Glutamatergic neuron (in vitro differentiated cells): ENCODE results near the gene CEP164. TPM values are rescaled to one million over a fixed set of nuclear protein-coding genes. Genes with fewer than 3 reads are reported as not detected.

Experiments used
- DNase-seq: peaks from one replicate; pipeline ENCODE4 v3.0.0; 2022
- H3K27ac Mint-ChIP-seq: one replicate; pipeline ENCODE4 v1.8.0; 2020; ENCODE audit warnings: mild to moderate bottlenecking, mixed read lengths, inconsistent platforms; ENCODE audit not compliant: unreplicated experiment
- H3K27me3 Mint-ChIP-seq: one replicate; pipeline ENCODE4 v1.8.0; 2020; ENCODE audit warnings: mild to moderate bottlenecking, moderate library complexity, mixed read lengths, inconsistent platforms; ENCODE audit not compliant: unreplicated experiment
- H3K36me3 Mint-ChIP-seq: one replicate; pipeline ENCODE4 v1.8.0; 2020; ENCODE audit warnings: mild to moderate bottlenecking, mixed read lengths, inconsistent platforms; ENCODE audit not compliant: unreplicated experiment
- H3K4me1 Mint-ChIP-seq: one replicate; pipeline ENCODE4 v1.8.0; 2020; ENCODE audit warnings: mild to moderate bottlenecking, low read depth, mixed read lengths, inconsistent platforms; ENCODE audit not compliant: unreplicated experiment
- H3K4me3 Mint-ChIP-seq: one replicate; pipeline ENCODE4 v1.8.0; 2020; ENCODE audit warnings: mild to moderate bottlenecking, mixed read lengths, inconsistent platforms; ENCODE audit not compliant: unreplicated experiment
- H3K9me3 Mint-ChIP-seq: one replicate; pipeline ENCODE4 v1.8.0; 2020; ENCODE audit warnings: mild to moderate bottlenecking, moderate library complexity, mixed read lengths, inconsistent platforms; ENCODE audit not compliant: unreplicated experiment
- total RNA-seq: library from RNA; stranded (reverse); fragmentation: NEBNext Ultra II Directional; extraction: Animal tissue kit (Norgen Biotek cat#: 25700); gene quantifications from one replicate; pipeline ENCODE4 v1.2.1, GENCODE V29; 2021; ENCODE audit not compliant: unreplicated experiment
- TF ChIP-seq, protein P1 (sequence below): fragments of 200-600 bp; sonication (generic); IDR thresholded peaks from one replicate; pipeline ENCODE4 v1.5.0; 2021; ENCODE audit not compliant: partially characterized antibody, unreplicated experiment

Gene CEP164
- total RNA-seq, 1 donor from 2014 or later: 27.1 TPM

DNA sequence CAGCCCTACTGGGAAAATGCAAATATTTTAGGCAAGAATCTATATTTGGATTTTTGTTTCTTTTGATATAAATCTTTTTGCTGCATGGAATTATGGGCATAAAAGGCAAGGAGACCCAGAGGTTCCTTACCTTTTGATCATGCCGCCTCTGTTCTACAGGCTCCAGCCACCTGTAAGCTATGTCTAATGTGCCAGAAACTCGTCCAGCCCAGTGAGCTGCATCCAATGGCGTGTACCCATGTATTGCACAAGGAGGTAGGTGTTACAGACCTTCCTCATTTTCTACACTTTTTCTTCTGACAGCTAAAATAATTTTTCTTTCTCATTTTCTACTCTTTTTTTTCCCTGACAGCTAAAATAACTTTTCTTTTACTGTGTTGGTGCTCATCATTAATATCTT, 44.7 kb upstream of the CEP164 start:
- no peaks in the 10 kb centered on the region for H3K4me1 Mint-ChIP-seq
- TF ChIP-seq, protein P1, sequence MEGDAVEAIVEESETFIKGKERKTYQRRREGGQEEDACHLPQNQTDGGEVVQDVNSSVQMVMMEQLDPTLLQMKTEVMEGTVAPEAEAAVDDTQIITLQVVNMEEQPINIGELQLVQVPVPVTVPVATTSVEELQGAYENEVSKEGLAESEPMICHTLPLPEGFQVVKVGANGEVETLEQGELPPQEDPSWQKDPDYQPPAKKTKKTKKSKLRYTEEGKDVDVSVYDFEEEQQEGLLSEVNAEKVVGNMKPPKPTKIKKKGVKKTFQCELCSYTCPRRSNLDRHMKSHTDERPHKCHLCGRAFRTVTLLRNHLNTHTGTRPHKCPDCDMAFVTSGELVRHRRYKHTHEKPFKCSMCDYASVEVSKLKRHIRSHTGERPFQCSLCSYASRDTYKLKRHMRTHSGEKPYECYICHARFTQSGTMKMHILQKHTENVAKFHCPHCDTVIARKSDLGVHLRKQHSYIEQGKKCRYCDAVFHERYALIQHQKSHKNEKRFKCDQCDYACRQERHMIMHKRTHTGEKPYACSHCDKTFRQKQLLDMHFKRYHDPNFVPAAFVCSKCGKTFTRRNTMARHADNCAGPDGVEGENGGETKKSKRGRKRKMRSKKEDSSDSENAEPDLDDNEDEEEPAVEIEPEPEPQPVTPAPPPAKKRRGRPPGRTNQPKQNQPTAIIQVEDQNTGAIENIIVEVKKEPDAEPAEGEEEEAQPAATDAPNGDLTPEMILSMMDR: no peak
- H3K4me3 Mint-ChIP-seq: no peak overlapping the region
- DNase-seq: no peak
- peaks cover 6% of the 10 kb centered on the region for H3K36me3 Mint-ChIP-seq
- peaks cover 2% of the 10 kb centered on the region for H3K27me3 Mint-ChIP-seq
- peaks cover 1% of the 10 kb centered on the region for H3K9me3 Mint-ChIP-seq
- no peak overlapping the region for H3K27ac Mint-ChIP-seq

DNA sequence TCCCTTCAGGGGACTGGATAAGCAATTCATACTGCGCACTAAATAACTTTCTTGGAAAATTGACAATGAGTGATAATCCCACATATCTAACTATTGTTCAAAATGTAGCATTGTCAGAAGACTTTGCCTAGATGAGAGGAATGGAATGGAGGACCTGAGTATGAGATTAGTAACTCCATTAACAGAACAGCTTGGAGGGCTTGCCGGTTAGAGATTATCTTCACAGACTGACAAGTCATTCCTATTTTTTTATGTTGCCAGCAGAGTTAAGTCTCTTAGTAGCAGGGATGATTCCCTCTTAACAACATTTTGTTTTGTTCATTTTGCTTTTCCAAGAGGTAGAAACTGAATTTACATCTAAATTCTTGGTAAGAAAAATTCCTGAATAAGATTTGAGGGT, 43.6 kb upstream of the CEP164 start:
- TF ChIP-seq, protein P1: no peak
- Mint-ChIP-seq H3K4me3 (no peak overlapping the region), H3K4me1 (no peaks in the 10 kb centered on the region), H3K27me3 (peaks cover 4% of the 10 kb centered on the region), H3K27ac (no peak overlapping the region), H3K36me3 (peaks cover 6% of the 10 kb centered on the region), H3K9me3 (no peaks in the 10 kb centered on the region)
- DNase-seq: no peak

DNA sequence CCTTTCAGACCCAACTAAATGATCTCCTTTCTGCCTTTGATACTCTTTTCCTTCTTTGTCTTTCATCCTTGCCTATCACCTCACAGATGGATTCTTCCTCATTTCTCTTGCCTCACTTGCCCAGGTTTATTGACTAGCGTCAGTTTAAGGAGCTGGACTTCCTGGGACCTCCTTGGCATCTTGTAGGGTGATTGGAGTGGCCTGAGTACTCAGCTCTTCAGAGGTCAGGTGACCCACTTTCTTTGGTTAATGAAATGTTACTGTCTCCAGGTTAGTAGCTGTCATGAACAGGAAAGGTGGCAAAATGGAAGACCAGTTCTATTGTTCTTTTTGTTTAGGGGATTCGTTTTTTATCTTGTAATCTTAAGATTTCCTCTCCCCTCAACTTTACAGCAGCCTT, 41.1 kb upstream of the CEP164 start:
- Mint-ChIP-seq H3K36me3 (peaks cover 11% of the 10 kb centered on the region), H3K9me3 (peaks cover 2% of the 10 kb centered on the region), H3K27ac (no peak overlapping the region), H3K4me3 (no peak overlapping the region), H3K4me1 (no peaks in the 10 kb centered on the region), H3K27me3 (peaks cover 9% of the 10 kb centered on the region)
- no peak for DNase-seq
- TF ChIP-seq, protein P1: no peak

DNA sequence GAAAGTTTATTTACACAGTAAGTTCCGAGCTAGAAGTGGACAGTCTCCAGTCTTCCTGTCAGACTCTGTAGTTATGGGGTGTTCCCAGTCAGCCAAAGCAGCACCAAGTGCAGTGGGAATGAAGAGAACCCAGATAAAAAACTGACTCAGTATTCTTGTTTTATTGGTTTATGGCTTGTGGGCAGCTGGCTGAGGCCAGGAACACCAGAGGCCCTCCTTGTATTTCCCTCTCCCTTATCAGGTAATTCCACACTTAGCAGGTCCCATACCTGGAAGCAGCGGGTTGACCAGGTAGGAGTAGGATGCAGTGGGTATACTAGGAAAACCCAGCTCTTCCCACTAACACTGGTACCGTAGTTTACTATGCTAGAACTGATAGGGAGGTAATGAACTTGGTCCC, 40.0 kb upstream of the CEP164 start:
- H3K36me3 Mint-ChIP-seq: peaks cover 5% of the 10 kb centered on the region
- H3K9me3 Mint-ChIP-seq: peaks cover 2% of the 10 kb centered on the region
- TF ChIP-seq, protein P1: no peak
- no peak overlapping the region for H3K27ac Mint-ChIP-seq
- H3K4me1 Mint-ChIP-seq: no peaks in the 10 kb centered on the region
- no peak for DNase-seq
- H3K27me3 Mint-ChIP-seq: peaks cover 9% of the 10 kb centered on the region
- H3K4me3 Mint-ChIP-seq: no peak overlapping the region

DNA sequence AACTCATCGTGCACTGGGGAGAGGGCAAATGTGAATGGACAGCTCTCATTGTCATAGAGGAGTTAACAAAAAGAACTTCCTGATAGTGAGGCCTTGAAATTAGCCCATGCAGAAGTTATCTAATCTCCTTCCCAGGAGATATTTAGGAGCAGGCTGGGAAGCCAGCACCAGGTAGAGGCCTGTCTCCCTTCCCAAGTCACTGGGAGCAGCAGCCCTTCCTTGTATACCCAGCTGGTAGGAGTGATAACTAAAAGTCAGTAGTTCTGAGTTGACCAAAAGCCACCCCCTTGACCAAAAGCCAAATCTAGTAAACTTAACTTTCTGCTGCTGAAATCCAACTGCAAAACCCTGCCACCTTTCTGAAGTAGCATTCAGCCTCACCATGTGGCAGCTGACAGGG, 37.9 kb upstream of the CEP164 start:
- Mint-ChIP-seq H3K4me1 (no peaks in the 10 kb centered on the region), H3K27me3 (peaks cover 9% of the 10 kb centered on the region), H3K4me3 (no peak overlapping the region), H3K27ac (no peak overlapping the region), H3K9me3 (peaks cover 2% of the 10 kb centered on the region), H3K36me3 (peaks cover 5% of the 10 kb centered on the region)
- TF ChIP-seq, protein P1: no peak
- DNase-seq: no peak
